GM23248 (cell line): ENCODE measurements around the gene MRPL58. TPM values are rescaled to one million over a fixed set of nuclear protein-coding genes. Genes with fewer than 3 reads are reported as not detected.

ENCODE experiments used
- DNase-seq: peaks from one replicate; pipeline ENCODE4 v3.0.0-alpha.2; 2015
- H2AFZ ChIP-seq: fragments of 200-600 bp; sonication (generic); 2 replicates; pipeline ENCODE4 v1.6.1; 2016; ENCODE audit warnings: antibody characterized with exemption
- H3F3A ChIP-seq: fragments of 200-600 bp; sonication (generic); 2 replicates; pipeline ENCODE4 v1.6.1; 2016; ENCODE audit warnings: mild to moderate bottlenecking, antibody characterized with exemption, mixed run types; ENCODE audit not compliant: insufficient read depth
- H3K27ac ChIP-seq: fragments of 200-600 bp; sonication (generic); 2 replicates; pipeline ENCODE4 v1.5.1; 2016; ENCODE audit warnings: mild to moderate bottlenecking
- H3K27me3 ChIP-seq: fragments of 200-600 bp; sonication (generic); replicated peaks from 2 replicates; pipeline ENCODE4 v1.6.1; 2016; ENCODE audit warnings: mild to moderate bottlenecking; ENCODE audit not compliant: insufficient read depth
- H3K36me3 ChIP-seq: fragments of 200-600 bp; sonication (generic); 2 replicates; pipeline ENCODE4 v1.6.1; 2016; ENCODE audit warnings: low read depth, mild to moderate bottlenecking
- H3K4me1 ChIP-seq: fragments of 200-600 bp; sonication (generic); 2 replicates; pipeline ENCODE4 v1.6.1; 2016; ENCODE audit warnings: mild to moderate bottlenecking; ENCODE audit not compliant: insufficient read depth
- H3K4me2 ChIP-seq: fragments of 200-600 bp; sonication (generic); one replicate; pipeline ENCODE4 v1.6.1; 2016; ENCODE audit warnings: mild to moderate bottlenecking; ENCODE audit not compliant: unreplicated experiment
- H3K4me3 ChIP-seq: fragments of 200-600 bp; sonication (generic); 2 replicates; pipeline ENCODE4 v1.5.1; 2016; ENCODE audit warnings: mild to moderate bottlenecking
- H3K79me2 ChIP-seq: fragments of 200-600 bp; sonication (generic); 2 replicates; pipeline ENCODE4 v1.6.1; 2016; ENCODE audit warnings: mild to moderate bottlenecking; ENCODE audit not compliant: insufficient read depth
- H3K9ac ChIP-seq: fragments of 200-600 bp; sonication (generic); 2 replicates; pipeline ENCODE4 v1.6.1; 2016; ENCODE audit warnings: mild to moderate bottlenecking
- H3K9me2 ChIP-seq: fragments of 200-600 bp; sonication (generic); 2 replicates; pipeline ENCODE4 v1.6.1; 2016; ENCODE audit warnings: mixed run types, mild to moderate bottlenecking, moderate library complexity; ENCODE audit not compliant: insufficient read depth
- H3K9me3 ChIP-seq: fragments of 200-600 bp; sonication (generic); one replicate; pipeline ENCODE4 v1.6.1; 2017; ENCODE audit warnings: low read depth
- H4K20me1 ChIP-seq: fragments of 200-600 bp; sonication (generic); 2 replicates; pipeline ENCODE4 v1.6.0; 2016; ENCODE audit not compliant: insufficient read depth
- EZH2 ChIP-seq: fragments of 200-600 bp; sonication (generic); IDR thresholded peaks from 2 replicates; pipeline ENCODE4 v1.6.1; 2018; ENCODE audit warnings: antibody characterized with exemption, mild to moderate bottlenecking; ENCODE audit not compliant: insufficient read depth, poor library complexity, severe bottlenecking
- EZH2phosphoT487 ChIP-seq: fragments of 200-600 bp; sonication (generic); IDR thresholded peaks from 2 replicates; pipeline ENCODE4 v1.6.1; 2018; ENCODE audit warnings: antibody characterized with exemption, moderate library complexity, mild to moderate bottlenecking, low read depth; ENCODE audit not compliant: insufficient read depth
- WGBS, 2 experiments: methylation state at CpG; one replicate each; pipeline ENCODE4 v1.1.6; 2015 to 2017; ENCODE audit warnings: low lambda C conversion rate in 2 of 2, low coverage in 1 of 2; ENCODE audit errors: missing lambda C conversion rate in 2 of 2; 5-methylcytosine and 5-hydroxymethylcytosine counted together
- in situ Hi-C: fragments of 300-500 bp; cut with MboI; formaldehyde crosslinking; loops from 2 replicates; pipeline ENCODE4 v1.15.0; 2020
- polyA plus RNA-seq: library from polyadenylated mRNA; unstranded; fragments of >200 nt; fragmentation: Nextera tagmentation; extraction: Ambion mirVana; gene quantifications from 2 replicates; pipeline ENCODE4 v1.2.1, GENCODE V29; 2016
- total RNA-seq: library from RNA; depleted of rRNA; stranded (reverse); fragments of >200 nt; shearing (Covaris generic); gene quantifications from 2 replicates; pipeline ENCODE4 v1.2.3, GENCODE V29; 2014

The MRPL58 gene
- total and polyA plus RNA-seq, 2 experiments from 2014 or later = 35.6 to 41.5 TPM

DNA sequence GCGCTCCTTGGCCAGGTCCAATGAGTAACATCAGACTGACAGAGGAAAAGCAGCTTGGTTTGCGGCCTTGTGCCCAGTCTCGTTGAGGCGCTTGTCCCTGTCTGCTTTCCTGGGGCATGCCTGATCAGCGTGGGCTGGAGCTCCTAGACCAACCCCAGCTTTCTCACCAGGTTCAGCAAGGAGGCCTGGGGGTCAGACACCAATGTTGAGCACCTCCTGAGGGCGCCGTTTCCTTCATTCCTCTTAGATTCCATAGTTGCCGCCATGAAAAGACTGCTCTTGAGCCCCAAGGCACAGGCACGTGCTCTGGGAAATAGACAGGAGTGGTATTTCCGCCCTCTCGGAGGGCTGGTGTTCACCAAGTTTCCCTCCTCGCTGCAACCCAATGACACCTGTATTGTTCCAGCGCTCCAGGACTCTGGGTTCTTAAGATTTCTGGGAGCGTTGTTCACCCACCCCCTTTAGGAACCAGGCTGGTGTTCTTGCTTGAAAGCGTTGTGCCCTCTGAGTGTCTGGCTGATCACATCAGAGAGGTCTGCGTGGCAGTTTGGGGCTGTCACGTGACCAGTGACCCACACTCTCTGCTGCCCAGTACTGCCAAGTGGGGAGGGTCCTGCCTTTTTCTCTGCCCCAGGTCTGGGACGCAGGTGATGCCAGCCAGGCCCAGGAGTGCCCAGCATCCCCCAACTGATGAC, 52.5 kb downstream of the MRPL58 start:
- in situ Hi-C loops = no loop called here
- Histone ChIP-seq H3K27me3 (no peaks in the 10 kb centered on the region), H3K36me3 (peaks cover 12% of the 10 kb centered on the region; the same call in 1 of the 2 replicates), H3K4me1 (peaks cover 11% of the 10 kb centered on the region; the same call in 1 of the 2 replicates), H3K4me2 (no peak overlapping the region), H4K20me1 (no peaks in the 10 kb centered on the region), H3K79me2 (no peaks in the 10 kb centered on the region), H3K9me2 (no peaks in the 10 kb centered on the region), H3K9me3 (no peaks in the 10 kb centered on the region), H3K27ac (peak overlapping the region; percentile 56), H3F3A (peaks cover 9% of the 10 kb centered on the region; the same call in 1 of the 2 replicates), H3K4me3 (no peak overlapping the region), H2AFZ (no peak overlapping the region), H3K9ac (peak overlapping the region; percentile 45; the same call in 1 of the 2 replicates)
- no peak for DNase-seq
- WGBS, 2 experiments = 91 to 93% methylated on average over 18 of the region's 18 CpGs
- TF ChIP-seq EZH2phosphoT487 (no peak), EZH2 (no peak)

DNA sequence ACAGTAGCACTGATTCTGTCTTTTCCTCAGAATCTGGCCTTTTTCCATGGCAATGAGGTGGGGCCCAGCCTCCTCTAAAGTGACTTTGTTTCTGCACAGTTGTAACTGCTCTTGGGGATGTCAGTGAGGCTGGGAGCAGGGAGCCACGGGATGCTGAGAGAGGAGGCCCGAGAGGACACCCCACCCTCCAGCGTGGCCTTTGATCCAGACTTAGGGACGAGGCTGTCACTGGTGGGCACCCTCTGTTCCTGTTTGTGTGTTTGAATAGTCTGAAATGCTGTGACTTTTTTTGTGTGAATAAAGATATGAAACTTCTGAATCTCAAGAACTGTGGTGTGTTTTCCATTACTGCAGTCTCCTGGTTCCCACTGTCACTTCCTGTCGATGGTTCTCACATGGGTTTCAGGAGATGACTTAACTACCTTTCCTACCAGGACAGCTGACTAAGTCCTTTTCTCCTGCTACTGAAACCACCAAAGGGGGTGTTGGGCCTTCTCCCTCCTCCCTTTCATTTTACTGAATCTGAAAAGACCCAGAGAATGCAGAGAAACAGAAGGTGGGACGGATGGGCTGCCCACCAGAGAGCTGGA, 53.2 kb downstream of the MRPL58 start:
- in situ Hi-C loops = no loop called here
- no peaks in the 10 kb centered on the region for H4K20me1 ChIP-seq
- peak overlapping the region; percentile 45; the same call in 1 of the 2 replicates for H3K9ac ChIP-seq

GRCh38 chr17:75067856-75068255, 55.4 kb downstream of the MRPL58 start:
- H3K27me3 ChIP-seq = no peaks in the 10 kb centered on the region
- no peaks in the 10 kb centered on the region for H3F3A ChIP-seq
- no peak overlapping the region for H2AFZ ChIP-seq
- no peak overlapping the region for H3K27ac ChIP-seq
- no peak overlapping the region for H3K9ac ChIP-seq
- no peaks in the 10 kb centered on the region; the same call in 1 of the 2 replicates for H3K36me3 ChIP-seq
- 68 to 79% methylated on average over 4 of the region's 4 CpGs for WGBS, 2 experiments
- H3K4me2 ChIP-seq = no peak overlapping the region
- in situ Hi-C loops = no loop called here
- no peaks in the 10 kb centered on the region for H4K20me1 ChIP-seq
- DNase-seq = no peak
- TF ChIP-seq EZH2phosphoT487 (no peak), EZH2 (no peak)
- H3K9me3 ChIP-seq = no peaks in the 10 kb centered on the region
- H3K9me2 ChIP-seq = no peaks in the 10 kb centered on the region
- H3K4me3 ChIP-seq = no peak overlapping the region
- H3K79me2 ChIP-seq = no peaks in the 10 kb centered on the region
- peaks cover 7% of the 10 kb centered on the region; the same call in 1 of the 2 replicates for H3K4me1 ChIP-seq

More for the DNA sequence above, 53.2 kb downstream of the MRPL58 start:
- no peaks in the 10 kb centered on the region for H3K79me2 ChIP-seq
- H3K4me2 ChIP-seq = no peak overlapping the region
- H3K9me2 ChIP-seq = no peaks in the 10 kb centered on the region
- H3K4me3 ChIP-seq = no peak overlapping the region
- no peak overlapping the region for H2AFZ ChIP-seq
- WGBS, 2 experiments = 70 to 71% methylated on average over 6 of the region's 6 CpGs
- DNase-seq = peak; percentile 63
- no peak for TF ChIP-seq EZH2phosphoT487
- no peak for TF ChIP-seq EZH2
- peaks cover 7% of the 10 kb centered on the region; the same call in 1 of the 2 replicates for H3K4me1 ChIP-seq
- H3K27ac ChIP-seq = peak overlapping the region; percentile 56
- H3K27me3 ChIP-seq = no peaks in the 10 kb centered on the region
- H3F3A ChIP-seq = peaks cover 3% of the 10 kb centered on the region; the same call in 1 of the 2 replicates
- H3K9me3 ChIP-seq = no peaks in the 10 kb centered on the region
- H3K36me3 ChIP-seq = peaks cover 12% of the 10 kb centered on the region; the same call in 1 of the 2 replicates

- Histone ChIP-seq H3K36me3 (no peaks in the 10 kb centered on the region), H3K79me2 (no peaks in the 10 kb centered on the region), H3K9me2 (no peaks in the 10 kb centered on the region), H3K4me3 (no peak overlapping the region), H3K27me3 (no peaks in the 10 kb centered on the region), H2AFZ (no peak overlapping the region), H3K9ac (no peak overlapping the region), H3K27ac (no peak overlapping the region), H3K4me2 (no peak overlapping the region), H3K4me1 (peaks cover 7% of the 10 kb centered on the region; the same call in 1 of the 2 replicates), H3F3A (no peaks in the 10 kb centered on the region), H3K9me3 (no peaks in the 10 kb centered on the region), H4K20me1 (no peaks in the 10 kb centered on the region)
- DNase-seq = no peak
- WGBS, 2 experiments = 87 to 92% methylated on average over 8 of the region's 8 CpGs
- in situ Hi-C loops = no loop called here
- TF ChIP-seq EZH2 = no peak
- no peak for TF ChIP-seq EZH2phosphoT487
Observed at GRCh38 chr17:75068750-75069149, 56.3 kb downstream of the MRPL58 start.
